ENCODE measurements around the gene LBX1.

DNA sequence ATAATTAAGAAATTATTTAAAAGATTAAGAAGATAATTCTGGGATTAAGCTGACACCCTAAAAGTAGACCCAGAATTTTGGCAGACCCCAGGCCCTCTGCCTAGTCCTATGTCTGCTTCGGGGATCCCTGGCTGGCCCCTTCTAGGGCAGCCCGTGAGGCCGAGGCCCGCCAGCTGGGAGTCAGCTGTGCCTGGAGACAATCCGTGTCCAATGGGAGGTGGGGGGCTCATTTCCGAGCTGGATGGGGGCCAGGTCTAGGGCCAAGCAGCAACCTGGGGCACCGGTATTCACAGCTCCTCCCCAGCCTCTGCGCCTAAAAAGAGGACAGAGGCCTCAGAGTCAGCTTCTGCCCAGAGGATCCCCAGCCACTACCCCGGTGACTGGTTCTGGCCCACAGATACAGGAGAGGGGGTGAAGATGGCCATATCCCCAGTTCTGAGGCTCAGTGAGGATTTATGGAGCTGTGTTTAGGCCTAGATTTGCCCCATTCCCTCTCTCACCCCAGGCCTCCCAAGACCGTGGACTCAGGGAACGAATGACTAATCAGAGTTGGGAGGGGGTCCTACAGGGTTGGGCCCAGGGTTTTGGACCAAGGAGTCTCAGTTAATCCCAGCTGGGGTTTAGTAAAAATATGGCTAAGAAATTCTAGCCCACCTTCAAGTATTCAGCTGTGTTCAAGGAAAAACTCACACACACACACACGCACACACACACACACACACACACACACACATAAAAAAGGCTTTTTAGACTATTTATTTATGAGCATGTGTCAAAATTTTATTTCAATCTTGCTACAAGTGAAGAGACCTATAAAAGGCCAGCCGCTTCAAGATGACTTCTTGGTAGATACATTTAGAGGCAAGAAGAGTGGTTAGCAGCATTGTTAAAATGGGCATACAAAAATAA lies 37.4 kb upstream of the LBX1 start:
- no peak for TF ChIP-seq NFRKB (IDR thresholded peaks at IDR 0.05)
- no peak for TF ChIP-seq TARDBP (IDR thresholded peaks at IDR 0.05)
- no peak for TF ChIP-seq SP1 (IDR thresholded peaks at IDR 0.05)
